PC-3 (cell line): ENCODE results near the gene NXPH1. TPM values are rescaled to one million over a fixed set of nuclear protein-coding genes. Genes with fewer than 3 reads are reported as not detected.

Source experiments
- ATAC-seq: fragments of 200-7000 bp; cut with Tn5 transposase; 2 replicates; pipeline ENCODE4 v1.9.1; 2020; ENCODE audit warnings: mild to moderate bottlenecking, moderate library complexity
- BruUV-seq: library from RNA; stranded (reverse); fragments of 400-500 nt; replicated peaks from 2 replicates; lab custom pipeline; 2021; lab: Mats Ljungman, UMichigan
- CTCF ChIA-PET: fragments of 300-600 bp; sonication (Branson Sonifier 250); formaldehyde crosslinking; loops from one replicate; lab custom pipeline; 2022; ENCODE audit warnings: antibody characterized with exemption; lab: Charles Lee
- POLR2A ChIA-PET: fragments of 300-600 bp; sonication (Branson Sonifier 250); formaldehyde crosslinking; loops from one replicate; lab custom pipeline; 2022; ENCODE audit warnings: antibody characterized with exemption; ENCODE audit not compliant: unreplicated experiment; lab: Charles Lee
- DNase-seq: peaks from one replicate; pipeline ENCODE4 v3.0.0-alpha.2; 2015
- H2AFZ ChIP-seq: fragments of 300-600 bp; sonication (generic); 2 replicates; pipeline ENCODE4 v1.6.0; 2016; ENCODE audit warnings: antibody characterized with exemption, low read length
- H3F3A ChIP-seq: fragments of 300-600 bp; sonication (generic); one replicate; pipeline ENCODE4 v1.6.0; 2017; ENCODE audit warnings: antibody characterized with exemption, low read length, control low read depth, mild to moderate bottlenecking; ENCODE audit not compliant: unreplicated experiment
- H3K27ac ChIP-seq: fragments of 300-600 bp; sonication (generic); 2 replicates; pipeline ENCODE4 v1.5.1; 2016; ENCODE audit warnings: mild to moderate bottlenecking, low read length
- H3K27me3 ChIP-seq: fragments of 300-600 bp; sonication (generic); 2 replicates; pipeline ENCODE4 v1.6.1; 2016; ENCODE audit warnings: low read length, mixed read lengths
- H3K36me3 ChIP-seq: fragments of 300-600 bp; sonication (generic); 2 replicates; pipeline ENCODE4 v1.6.1; 2016; ENCODE audit warnings: low read depth, mixed run types, low read length, mixed read lengths
- H3K4me1 ChIP-seq: fragments of 300-600 bp; sonication (generic); 2 replicates; pipeline ENCODE4 v1.5.1; 2016; ENCODE audit warnings: low read length; ENCODE audit not compliant: insufficient read depth
- H3K4me2 ChIP-seq: fragments of 300-600 bp; sonication (generic); 2 replicates; pipeline ENCODE4 v1.6.0; 2016; ENCODE audit warnings: low read length
- H3K4me3 ChIP-seq: fragments of 300-600 bp; sonication (generic); 2 replicates; pipeline ENCODE4 v1.5.1; 2016; ENCODE audit warnings: mild to moderate bottlenecking, low read length, mixed read lengths
- H3K79me2 ChIP-seq: fragments of 300-600 bp; sonication (generic); 2 replicates; pipeline ENCODE4 v1.6.1; 2017; ENCODE audit warnings: low read length, mixed read lengths
- H3K9ac ChIP-seq: fragments of 300-600 bp; sonication (generic); 2 replicates; pipeline ENCODE4 v1.6.0; 2016; ENCODE audit warnings: mild to moderate bottlenecking, low read length
- H3K9me2 ChIP-seq: fragments of 300-600 bp; sonication (generic); replicated peaks from 2 replicates; pipeline ENCODE4 v1.6.1; 2016; ENCODE audit warnings: mixed run types, low read length, mixed read lengths
- H3K9me3 ChIP-seq: fragments of 300-600 bp; sonication (generic); 2 replicates; pipeline ENCODE4 v1.6.1; 2016; ENCODE audit warnings: low read length, mixed read lengths
- H4K20me1 ChIP-seq: fragments of 300-600 bp; sonication (generic); 2 replicates; pipeline ENCODE4 v1.6.1; 2016; ENCODE audit warnings: low read length, mixed read lengths
- EZH2 ChIP-seq: fragments of 300-600 bp; sonication (generic); IDR thresholded peaks from one replicate; pipeline ENCODE4 v1.6.1; 2017; ENCODE audit warnings: antibody characterized with exemption, mild to moderate bottlenecking, low read length; ENCODE audit not compliant: unreplicated experiment
- EZH2phosphoT487 ChIP-seq: fragments of 300-600 bp; sonication (generic); IDR thresholded peaks from 2 replicates; pipeline ENCODE4 v1.6.1; 2018; ENCODE audit warnings: mild to moderate bottlenecking, antibody characterized with exemption, low read length, borderline replicate concordance
- intact Hi-C: fragments of 100-400 bp; cut with micrococcal nuclease; formaldehyde crosslinking; loops from 2 replicates; pipeline ENCODE4 v1.9.0; 2023
- total RNA-seq: library from RNA; depleted of rRNA; stranded (reverse); fragments of >200 nt; gene quantifications from 2 replicates; pipeline ENCODE4 v1.2.3, GENCODE V29; 2014
- TF ChIP-seq, protein P1 (sequence below): fragments of 300-600 bp; sonication (generic); conservative IDR thresholded peaks from 2 replicates; pipeline ENCODE4 v1.5.1; 2017; ENCODE audit warnings: antibody characterized with exemption, low read depth, mild to moderate bottlenecking, low read length

The NXPH1 gene
- total RNA-seq, 1 experiment from 2014 or later = not detected

DNA sequence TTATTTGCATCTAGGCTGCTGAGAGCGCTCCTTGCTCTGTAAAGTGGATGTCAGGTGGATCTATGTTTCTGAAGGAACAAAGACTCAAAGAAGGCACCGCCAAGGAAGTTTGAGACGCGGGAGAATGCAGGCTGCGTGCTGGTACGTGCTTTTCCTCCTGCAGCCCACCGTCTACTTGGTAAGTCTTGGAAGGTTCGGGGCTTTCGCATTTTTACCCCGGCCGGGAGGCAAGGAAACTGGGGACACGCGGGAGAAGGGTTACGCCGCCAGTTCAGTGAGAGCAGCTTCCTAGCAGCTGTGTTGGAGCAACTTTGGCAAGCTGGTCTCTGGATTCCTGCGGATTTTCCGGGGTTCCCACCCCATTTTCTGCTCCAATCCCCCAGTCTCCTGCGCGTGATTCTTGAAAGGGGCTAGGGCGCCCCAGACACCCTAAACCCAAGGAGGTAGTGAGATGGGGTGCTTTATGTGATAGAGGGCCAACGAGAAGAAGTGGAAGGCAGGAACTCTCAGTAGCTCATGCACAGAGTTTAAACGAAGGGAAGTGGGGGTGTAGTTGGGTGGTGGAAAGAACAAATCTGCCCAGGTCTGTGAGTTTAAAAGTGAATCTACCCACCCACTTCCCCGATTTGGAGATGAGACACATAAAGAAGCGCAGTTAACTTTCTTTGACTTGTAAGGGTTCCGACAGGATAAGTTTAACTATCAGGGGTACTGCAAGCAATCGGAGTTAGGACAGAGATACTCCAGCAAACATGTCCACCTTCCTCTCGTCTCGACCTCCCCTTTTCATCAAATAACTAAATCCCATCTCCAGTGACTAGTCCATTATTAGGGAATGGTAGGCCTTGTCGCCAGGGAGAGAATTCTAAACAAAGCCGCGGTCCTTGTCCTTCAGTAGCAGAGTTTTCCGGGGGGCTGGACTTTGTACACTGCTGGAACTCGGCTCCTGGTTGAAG lies 2.5 kb downstream of the NXPH1 start:
- no peaks in the 10 kb centered on the region for H3K9me3 ChIP-seq
- no peaks in the 10 kb centered on the region for H3F3A ChIP-seq
- ATAC-seq (no peak), DNase-seq (no peak)
- no peaks in the 10 kb centered on the region for H3K36me3 ChIP-seq
- CTCF ChIA-PET = no interaction called here
- POLR2A ChIA-PET = no interaction called here
- H3K9ac ChIP-seq = no peak overlapping the region
- H3K9me2 ChIP-seq = no peaks in the 10 kb centered on the region
- H3K4me3 ChIP-seq = no peak overlapping the region
- no peaks in the 10 kb centered on the region for H4K20me1 ChIP-seq
- H3K4me2 ChIP-seq = no peak overlapping the region
- no peaks in the 10 kb centered on the region for H3K4me1 ChIP-seq
- no TSS peak for BruUV-seq
- peaks cover 9% of the 10 kb centered on the region; the same call in 1 of the 2 replicates for H3K27me3 ChIP-seq
- intact Hi-C loops = loop anchor here (5.0 kb wide), 1 partner anchor 1976 kb away; no protein-coding TSS in a partner anchor
- no peak overlapping the region for H2AFZ ChIP-seq
- no peak overlapping the region for H3K27ac ChIP-seq
- TF ChIP-seq EZH2phosphoT487 (no peak), EZH2 (no peak)
- TF ChIP-seq, protein P1, sequence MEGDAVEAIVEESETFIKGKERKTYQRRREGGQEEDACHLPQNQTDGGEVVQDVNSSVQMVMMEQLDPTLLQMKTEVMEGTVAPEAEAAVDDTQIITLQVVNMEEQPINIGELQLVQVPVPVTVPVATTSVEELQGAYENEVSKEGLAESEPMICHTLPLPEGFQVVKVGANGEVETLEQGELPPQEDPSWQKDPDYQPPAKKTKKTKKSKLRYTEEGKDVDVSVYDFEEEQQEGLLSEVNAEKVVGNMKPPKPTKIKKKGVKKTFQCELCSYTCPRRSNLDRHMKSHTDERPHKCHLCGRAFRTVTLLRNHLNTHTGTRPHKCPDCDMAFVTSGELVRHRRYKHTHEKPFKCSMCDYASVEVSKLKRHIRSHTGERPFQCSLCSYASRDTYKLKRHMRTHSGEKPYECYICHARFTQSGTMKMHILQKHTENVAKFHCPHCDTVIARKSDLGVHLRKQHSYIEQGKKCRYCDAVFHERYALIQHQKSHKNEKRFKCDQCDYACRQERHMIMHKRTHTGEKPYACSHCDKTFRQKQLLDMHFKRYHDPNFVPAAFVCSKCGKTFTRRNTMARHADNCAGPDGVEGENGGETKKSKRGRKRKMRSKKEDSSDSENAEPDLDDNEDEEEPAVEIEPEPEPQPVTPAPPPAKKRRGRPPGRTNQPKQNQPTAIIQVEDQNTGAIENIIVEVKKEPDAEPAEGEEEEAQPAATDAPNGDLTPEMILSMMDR = no peak
- no peaks in the 10 kb centered on the region for H3K79me2 ChIP-seq

DNA sequence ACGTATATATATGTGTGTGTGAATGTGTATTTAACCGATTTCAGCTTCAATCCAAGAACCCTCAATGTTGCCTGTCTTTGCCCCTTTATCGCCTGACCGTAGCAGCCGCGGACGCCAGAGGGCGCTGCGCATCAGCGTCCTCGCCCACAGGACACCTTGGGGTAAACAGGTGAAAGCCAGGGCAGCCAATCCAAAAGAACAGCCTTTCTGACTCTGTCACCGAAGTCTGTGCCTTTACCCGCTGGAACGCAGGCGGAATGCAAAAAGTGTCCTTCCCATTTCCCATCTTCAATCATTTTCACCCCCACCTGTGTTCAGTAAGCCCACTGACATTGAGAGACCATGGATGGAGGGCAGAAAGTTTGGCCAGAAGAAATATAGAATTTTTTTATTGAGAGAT lies 3.6 kb downstream of the NXPH1 start:
- no TSS peak for BruUV-seq
- DNase-seq = peak; percentile 69
- CTCF ChIA-PET = no interaction called here

More for the DNA sequence above, 3.6 kb downstream of the NXPH1 start:
- H3F3A ChIP-seq = no peaks in the 10 kb centered on the region
- no peaks in the 10 kb centered on the region for H3K9me2 ChIP-seq
- POLR2A ChIA-PET = no interaction called here
- peak overlapping the region; percentile 67 for H3K4me2 ChIP-seq
- no peak for TF ChIP-seq EZH2
- TF ChIP-seq, protein P1 = peak; percentile 91
- peak; percentile 89 for ATAC-seq
- no peaks in the 10 kb centered on the region for H3K9me3 ChIP-seq
- no peaks in the 10 kb centered on the region for H4K20me1 ChIP-seq
- H3K4me3 ChIP-seq = no peak overlapping the region
- no peaks in the 10 kb centered on the region for H3K36me3 ChIP-seq
- H3K79me2 ChIP-seq = no peaks in the 10 kb centered on the region
- no peaks in the 10 kb centered on the region for H3K4me1 ChIP-seq
- intact Hi-C loops = loop anchor here (1.0 to 5.0 kb wide), 3 partner anchors 287 to 1975 kb away; no protein-coding TSS in a partner anchor
- no peak overlapping the region for H3K9ac ChIP-seq
- H3K27me3 ChIP-seq = peaks cover 9% of the 10 kb centered on the region; the same call in 1 of the 2 replicates
- no peak overlapping the region; the same call in 1 of the 2 replicates for H2AFZ ChIP-seq
- H3K27ac ChIP-seq = no peak overlapping the region
